ENCODE measurements around the gene GABRD.
A peak's percentile ranks its signal among the peaks of the same experiment; 100 is the strongest.

Gene GABRD

GRCh38 chr1:2039251-2039650, 20.1 kb downstream of the GABRD start:
- no peak for DNase-seq (ENCODE audit: low read depth)

- no peak for DNase-seq (ENCODE audit: low read depth)
Observed at GRCh38 chr1:2041305-2041704, 22.2 kb downstream of the GABRD start.

GRCh38 chr1:2041887-2042286, 22.7 kb downstream of the GABRD start:
- no peak for DNase-seq (ENCODE audit: low read depth)

GRCh38 chr1:2042830-2043773, 24.0 kb downstream of the GABRD start:
- DNase-seq (ENCODE audit: low read depth), result no peak

- DNase-seq (ENCODE audit: low read depth), result no peak
Observed at GRCh38 chr1:2043886-2044285, 24.7 kb downstream of the GABRD start.

- DNase-seq (ENCODE audit: low read depth), result peak; percentile 60
Observed at GRCh38 chr1:2044510-2045319, 25.6 kb downstream of the GABRD start.

- no peak for DNase-seq (ENCODE audit: low read depth)
Observed at GRCh38 chr1:2045468-2046173, 26.5 kb downstream of the GABRD start.

- DNase-seq (ENCODE audit: low read depth), result peak; percentile 2
Observed at GRCh38 chr1:2046174-2046917, 27.2 kb downstream of the GABRD start.

GRCh38 chr1:2046953-2047748, 28.0 kb downstream of the GABRD start:
- no peak for DNase-seq (ENCODE audit: low read depth)

GRCh38 chr1:2047749-2048729, 28.9 kb downstream of the GABRD start:
- DNase-seq (ENCODE audit: low read depth), result no peak

- DNase-seq (ENCODE audit: low read depth), result no peak
Observed at GRCh38 chr1:2049225-2049717, 30.1 kb downstream of the GABRD start.

- DNase-seq (ENCODE audit: low read depth), result no peak
Observed at GRCh38 chr1:2049718-2050431, 30.7 kb downstream of the GABRD start, which contains the start of gene PRKCZ. Gene PRKCZ (plus strand): TSS chr1:2050411. CDS start chr1:2050631, 220 bp downstream.

GRCh38 chr1:2050461-2050792, 31.3 kb downstream of the GABRD start:
- no peak for DNase-seq (ENCODE audit: low read depth)

GRCh38 chr1:2050793-2051682, 31.9 kb downstream of the GABRD start:
- no peak for DNase-seq (ENCODE audit: low read depth)

- no peak for DNase-seq (ENCODE audit: low read depth)
Observed at GRCh38 chr1:2052054-2052679, 33.0 kb downstream of the GABRD start.

- no peak for DNase-seq (ENCODE audit: low read depth)
Observed at GRCh38 chr1:2052756-2053155, 33.6 kb downstream of the GABRD start.

- DNase-seq (ENCODE audit: low read depth), result no peak
Observed at GRCh38 chr1:2053217-2053616, 34.1 kb downstream of the GABRD start.

All from EH (cell line).